PC-3 (cell line): Measurements from ENCODE around the gene METTL6.

ENCODE experiments used
- CTCF ChIP-seq: fragments of 300-600 bp; sonication (generic); conservative IDR thresholded peaks from 2 replicates; pipeline ENCODE4 v1.5.1; 2017; ENCODE audit warnings: antibody characterized with exemption, low read depth, mild to moderate bottlenecking, low read length
- EZH2 ChIP-seq: fragments of 300-600 bp; sonication (generic); IDR thresholded peaks from one replicate; pipeline ENCODE4 v1.6.1; 2017; ENCODE audit warnings: antibody characterized with exemption, mild to moderate bottlenecking, low read length; ENCODE audit not compliant: unreplicated experiment
- EZH2phosphoT487 ChIP-seq: fragments of 300-600 bp; sonication (generic); IDR thresholded peaks from 2 replicates; pipeline ENCODE4 v1.6.1; 2018; ENCODE audit warnings: mild to moderate bottlenecking, antibody characterized with exemption, low read length, borderline replicate concordance

- no peak for TF ChIP-seq CTCF
- TF ChIP-seq EZH2phosphoT487, result no peak
- no peak for TF ChIP-seq EZH2
Measured at GRCh38 chr3:15391007-15391406, 36.3 kb downstream of the METTL6 start.
